Measurements from ENCODE around the gene GPR50.

Gene GPR50

GRCh38 chrX:151176231-151176750 is at the start of gene GPR50:
Gene GPR50, plus strand, starts transcription at chrX:151176584. Its CDS starts 138 bp downstream, at chrX:151176722.
- Mint-ChIP-seq H3K4me3 (no peak within 1 kb of the TSS), H3K27ac (no peak within 1 kb of the TSS), H3K4me1 (peaks cover 2 to 7% of the 10 kb centered on the region in 2 donors), H3K9me3 (peaks cover 4 to 12% of the 10 kb centered on the region in 2 donors), H3K27me3 (peaks cover 52 to 69% of the 10 kb centered on the region in 2 donors), H3K36me3 (peaks cover 0 to 9% of the 10 kb centered on the region in 2 donors)
- ATAC-seq (replicated peaks) = no peak
- DNase-seq = no peak

- DNase-seq = no peak
- H3K4me3 Mint-ChIP-seq = no peak overlapping the region
- H3K4me1 Mint-ChIP-seq = no peaks in the 10 kb centered on the region
- H3K9me3 Mint-ChIP-seq = peaks cover 0 to under 1% of the 10 kb centered on the region in 2 donors
- H3K27me3 Mint-ChIP-seq = peaks cover 0 to 2% of the 10 kb centered on the region in 2 donors
- H3K27ac Mint-ChIP-seq = no peak overlapping the region
- H3K36me3 Mint-ChIP-seq = no peaks in the 10 kb centered on the region
- no peak for ATAC-seq (replicated peaks)
Measured at GRCh38 chrX:151132531-151132930, 43.9 kb upstream of the GPR50 start.

- DNase-seq (no peak), ATAC-seq (replicated peaks) (peak; percentile 60 to 80)
- Mint-ChIP-seq H3K36me3 (no peaks in the 10 kb centered on the region), H3K4me1 (no peaks in the 10 kb centered on the region), H3K27me3 (peaks cover 4 to 15% of the 10 kb centered on the region in 2 donors), H3K27ac (no peak overlapping the region), H3K9me3 (no peaks in the 10 kb centered on the region), H3K4me3 (no peak overlapping the region)
Measured at GRCh38 chrX:151151665-151152267, 24.6 kb upstream of the GPR50 start.

GRCh38 chrX:151153086-151153485 is 23.3 kb upstream of the GPR50 start:
- Mint-ChIP-seq H3K4me3 (no peak overlapping the region), H3K4me1 (no peaks in the 10 kb centered on the region), H3K27ac (no peak overlapping the region), H3K36me3 (no peaks in the 10 kb centered on the region), H3K27me3 (peaks cover 0 to 10% of the 10 kb centered on the region in 2 donors), H3K9me3 (no peaks in the 10 kb centered on the region)
- ATAC-seq (replicated peaks) = no peak
- no peak for DNase-seq

GRCh38 chrX:151153667-151154066 is 22.7 kb upstream of the GPR50 start:
- Mint-ChIP-seq H3K4me1 (no peaks in the 10 kb centered on the region), H3K27me3 (peaks cover 0 to 10% of the 10 kb centered on the region in 2 donors), H3K4me3 (no peak overlapping the region), H3K9me3 (no peaks in the 10 kb centered on the region), H3K27ac (no peak overlapping the region), H3K36me3 (no peaks in the 10 kb centered on the region)
- DNase-seq = no peak
- ATAC-seq (replicated peaks) = no peak

- Mint-ChIP-seq H3K4me1 (no peaks in the 10 kb centered on the region), H3K36me3 (no peaks in the 10 kb centered on the region), H3K27me3 (peaks cover 0 to 10% of the 10 kb centered on the region in 2 donors), H3K9me3 (no peaks in the 10 kb centered on the region), H3K27ac (no peak overlapping the region), H3K4me3 (no peak overlapping the region)
- ATAC-seq (replicated peaks) = no peak
- no peak for DNase-seq
Measured at GRCh38 chrX:151155234-151155633, 21.1 kb upstream of the GPR50 start.

- ATAC-seq (replicated peaks) (no peak), DNase-seq (no peak)
- H3K36me3 Mint-ChIP-seq = no peaks in the 10 kb centered on the region
- H3K27ac Mint-ChIP-seq = no peak overlapping the region
- H3K9me3 Mint-ChIP-seq = no peaks in the 10 kb centered on the region
- H3K4me1 Mint-ChIP-seq = no peaks in the 10 kb centered on the region
- no peak overlapping the region for H3K4me3 Mint-ChIP-seq
- H3K27me3 Mint-ChIP-seq = peaks cover 14 to 27% of the 10 kb centered on the region in 2 donors
Measured at GRCh38 chrX:151161690-151162089, 14.7 kb upstream of the GPR50 start.

- Mint-ChIP-seq H3K27me3 (peaks cover 15 to 22% of the 10 kb centered on the region in 2 donors), H3K9me3 (peaks cover 4 to 10% of the 10 kb centered on the region in 2 donors), H3K36me3 (peaks cover 0 to 3% of the 10 kb centered on the region in 2 donors), H3K27ac (no peak overlapping the region), H3K4me3 (no peak overlapping the region), H3K4me1 (no peaks in the 10 kb centered on the region)
- ATAC-seq (replicated peaks) (no peak), DNase-seq (no peak)
Measured at GRCh38 chrX:151167791-151168345, 8.5 kb upstream of the GPR50 start.

GRCh38 chrX:151169783-151170182 is 6.6 kb upstream of the GPR50 start:
- DNase-seq = no peak
- Mint-ChIP-seq H3K4me3 (no peak overlapping the region), H3K36me3 (peaks cover 0 to 3% of the 10 kb centered on the region in 2 donors), H3K27me3 (peaks cover 12 to 21% of the 10 kb centered on the region in 2 donors), H3K27ac (no peak overlapping the region), H3K9me3 (peaks cover 4 to 10% of the 10 kb centered on the region in 2 donors), H3K4me1 (no peaks in the 10 kb centered on the region)
- ATAC-seq (replicated peaks) = no peak

GRCh38 chrX:151174581-151175282 is 1.7 kb upstream of the GPR50 start:
- Mint-ChIP-seq H3K27ac (peak overlapping the region; percentile 17), H3K36me3 (peaks cover 0 to 9% of the 10 kb centered on the region in 2 donors), H3K27me3 (peaks cover 37 to 54% of the 10 kb centered on the region in 2 donors), H3K4me1 (peaks cover 2 to 7% of the 10 kb centered on the region in 2 donors), H3K4me3 (no peak overlapping the region), H3K9me3 (peaks cover 4 to 6% of the 10 kb centered on the region in 2 donors)
- DNase-seq (no peak), ATAC-seq (replicated peaks) (no peak)

GRCh38 chrX:151175283-151176062 is 911 bp upstream of the GPR50 start:
- Mint-ChIP-seq H3K4me3 (no peak overlapping the region), H3K27me3 (peaks cover 44 to 61% of the 10 kb centered on the region in 2 donors), H3K4me1 (peaks cover 2 to 7% of the 10 kb centered on the region in 2 donors), H3K36me3 (peaks cover 0 to 9% of the 10 kb centered on the region in 2 donors), H3K27ac (no peak overlapping the region), H3K9me3 (peaks cover 4 to 12% of the 10 kb centered on the region in 2 donors)
- ATAC-seq (replicated peaks) = no peak
- DNase-seq = no peak

- Mint-ChIP-seq H3K4me3 (no peak overlapping the region), H3K27me3 (peaks cover 57 to 67% of the 10 kb centered on the region in 2 donors), H3K4me1 (peaks cover 2 to 7% of the 10 kb centered on the region in 2 donors), H3K36me3 (peaks cover 0 to 9% of the 10 kb centered on the region in 2 donors), H3K9me3 (peaks cover 3 to 11% of the 10 kb centered on the region in 2 donors), H3K27ac (no peak overlapping the region)
- ATAC-seq (replicated peaks) (no peak), DNase-seq (no peak)
Measured at GRCh38 chrX:151177141-151178027, 1.0 kb downstream of the GPR50 start.

GRCh38 chrX:151178746-151179145 is 2.4 kb downstream of the GPR50 start:
- peaks cover 0 to 5% of the 10 kb centered on the region in 2 donors for H3K36me3 Mint-ChIP-seq
- H3K4me1 Mint-ChIP-seq = peaks cover 2 to 7% of the 10 kb centered on the region in 2 donors
- H3K9me3 Mint-ChIP-seq = peaks cover 0 to 7% of the 10 kb centered on the region in 2 donors
- peak overlapping the region in 1 of 2 donors; percentile 11 for H3K4me3 Mint-ChIP-seq
- H3K27ac Mint-ChIP-seq = no peak overlapping the region
- H3K27me3 Mint-ChIP-seq = peaks cover 61 to 64% of the 10 kb centered on the region in 2 donors
- DNase-seq = no peak
- no peak for ATAC-seq (replicated peaks)

Data from stimulated activated naive B cell treated with anti-CD40 and anti-IgM and Interleukin-4, amounts not matched to agents 10 μg/mL and 1 μg/mL and 100 μg/mL, for 72 hours (primary cell).